Omental fat pad (tissue), 4 donors: ENCODE measurements around the gene RNF149. TPM values are rescaled to one million over a fixed set of nuclear protein-coding genes. Genes with fewer than 3 reads are reported as not detected.

ENCODE experiments used
- ATAC-seq: fragments of 150-250 bp; one replicate; pipeline ENCODE4 v1.9.1; 2016; ENCODE audit warnings: mild to moderate bottlenecking, moderate library complexity; ENCODE audit not compliant: low FRiP score
- DNase-seq: peaks from one replicate; pipeline ENCODE4 v3.0.0-alpha.2; 2019; ENCODE audit warnings: low spot score
- CTCF ChIP-seq, 3 donors: fragments of 450-650 bp; IDR thresholded peaks; one replicate each; pipeline ENCODE4 v1.5.1; 2016 to 2017; ENCODE audit warnings: antibody characterized with exemption in 3 of 3, mild to moderate bottlenecking in 3 of 3, moderate library complexity in 2 of 3
- total RNA-seq, 4 donors: library from RNA; depleted of rRNA; stranded (reverse); fragments of >200 nt; gene quantifications; one replicate each; pipeline ENCODE4 v1.1.0, GENCODE V29; 2016

RNF149 gene
- total RNA-seq, 4 donors from 2014 or later, result 96.8 to 191 (median 118) TPM

- DNase-seq, result no peak
- no peak for ATAC-seq
- no peak for TF ChIP-seq CTCF (IDR thresholded peaks at IDR 0.05)
These were observed 35.4 kb downstream of the RNF149 start for GRCh38 chr2:101273056-101273455.

- no peak for ATAC-seq
- no peak for DNase-seq
These were observed 36.3 kb downstream of the RNF149 start for GRCh38 chr2:101272045-101272784.

GRCh38 chr2:101270700-101271259 lies 37.7 kb downstream of the RNF149 start:
- TF ChIP-seq CTCF (IDR thresholded peaks at IDR 0.05), result no peak
- ATAC-seq (no peak), DNase-seq (no peak)

More at GRCh38 chr2:101272045-101272784, 36.3 kb downstream of the RNF149 start:
- no peak for TF ChIP-seq CTCF (IDR thresholded peaks at IDR 0.05)

GRCh38 chr2:101267671-101268656 lies 40.5 kb downstream of the RNF149 start:
- ATAC-seq, result no peak
- DNase-seq, result no peak
- TF ChIP-seq CTCF (IDR thresholded peaks at IDR 0.05), result no peak

- DNase-seq (no peak), ATAC-seq (no peak)
- no peak for TF ChIP-seq CTCF (IDR thresholded peaks at IDR 0.05)
These were observed 42.5 kb downstream of the RNF149 start for GRCh38 chr2:101265893-101266499.

GRCh38 chr2:101264360-101264939 lies 44.1 kb downstream of the RNF149 start:
- no peak for ATAC-seq
- TF ChIP-seq CTCF (IDR thresholded peaks at IDR 0.05), result no peak
- no peak for DNase-seq
